ENCODE measurements around the gene ZNF575.
"Not testable (repeated sequence)": the region's sequence is repeated elsewhere in the genome, so short reads cannot be mapped to it uniquely, and the experiment has no call there.

ZNF575 gene

DNA sequence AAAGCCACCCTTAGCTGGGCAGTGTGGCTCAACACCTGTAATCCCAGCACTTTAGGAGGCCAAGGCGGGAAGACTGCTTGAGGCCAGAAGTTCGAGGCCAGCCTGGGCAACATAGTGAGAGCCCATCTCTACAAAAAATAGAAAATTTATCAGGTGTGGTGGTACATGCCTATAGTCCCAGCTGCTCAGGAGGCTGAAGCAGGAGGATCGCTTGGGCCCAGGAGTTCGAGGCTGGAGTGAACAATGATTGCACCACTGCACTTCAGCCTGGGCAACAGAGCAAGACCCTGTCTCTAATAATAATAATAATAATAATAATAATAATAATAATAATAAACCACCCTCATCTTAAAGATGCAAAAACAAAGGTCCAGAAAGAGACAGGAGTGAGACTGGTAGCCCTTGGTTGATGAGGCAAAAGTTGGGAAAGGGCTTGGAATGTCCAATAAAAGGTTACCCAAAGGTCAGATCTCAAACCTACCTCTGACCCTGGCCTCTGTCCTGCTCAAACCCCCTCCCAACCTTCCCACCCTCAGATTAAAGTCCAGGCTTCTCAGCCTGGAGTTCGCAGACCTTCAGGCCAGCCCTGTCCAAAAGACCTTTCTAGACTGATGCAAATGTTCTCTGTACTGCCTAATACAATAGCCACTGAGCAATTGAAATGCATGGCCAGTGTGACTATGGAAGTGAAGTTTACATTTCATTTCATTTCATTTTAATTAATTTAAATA, 9.1 kb downstream of the ZNF575 start:
- DNase-seq (ENCODE audit: low spot score) (no peak), FAIRE-seq (no peak)

DNA sequence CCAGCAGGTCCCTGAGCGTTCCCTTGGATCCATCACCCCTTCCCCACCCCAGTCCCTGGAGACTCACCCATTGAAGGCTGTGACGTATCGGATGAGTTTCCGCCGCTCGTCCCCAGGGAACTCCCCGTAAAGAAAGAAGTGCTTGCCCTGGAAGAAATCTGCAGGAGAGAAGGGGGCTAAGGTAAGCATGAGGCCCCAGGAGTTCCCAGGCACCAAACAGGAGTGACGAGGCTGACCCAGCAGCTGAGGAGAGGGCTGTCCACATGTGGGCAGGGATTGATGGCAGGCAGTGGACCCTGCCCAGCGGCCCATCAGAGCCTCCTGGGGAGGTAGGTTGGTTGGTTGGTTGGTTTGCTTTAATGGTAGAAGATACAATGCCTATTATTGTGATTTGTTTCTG, 11.1 kb downstream of the ZNF575 start:
- DNase-seq (ENCODE audit: low spot score) = no peak
- FAIRE-seq = no peak

DNA sequence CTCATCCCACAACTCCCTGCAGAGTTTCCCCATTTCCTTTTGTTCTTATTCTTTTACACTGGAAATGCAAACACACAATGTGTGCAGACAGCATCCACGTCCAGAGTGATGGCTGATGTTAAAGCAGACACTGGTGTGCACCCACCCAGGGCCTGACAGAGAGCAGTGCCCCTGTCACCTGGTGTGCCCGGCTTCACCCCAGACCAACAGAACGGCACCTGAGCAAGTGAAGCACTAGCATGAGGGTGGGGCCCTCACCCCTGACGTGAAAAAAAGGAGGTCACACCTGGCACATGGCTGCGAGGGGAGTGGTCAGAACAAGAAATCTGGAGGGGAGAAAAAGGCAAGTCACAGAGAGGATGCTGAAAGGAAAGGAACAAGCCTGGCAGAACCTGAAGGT, 12.3 kb downstream of the ZNF575 start:
- FAIRE-seq = no peak
- DNase-seq (ENCODE audit: low spot score) = no peak

DNA sequence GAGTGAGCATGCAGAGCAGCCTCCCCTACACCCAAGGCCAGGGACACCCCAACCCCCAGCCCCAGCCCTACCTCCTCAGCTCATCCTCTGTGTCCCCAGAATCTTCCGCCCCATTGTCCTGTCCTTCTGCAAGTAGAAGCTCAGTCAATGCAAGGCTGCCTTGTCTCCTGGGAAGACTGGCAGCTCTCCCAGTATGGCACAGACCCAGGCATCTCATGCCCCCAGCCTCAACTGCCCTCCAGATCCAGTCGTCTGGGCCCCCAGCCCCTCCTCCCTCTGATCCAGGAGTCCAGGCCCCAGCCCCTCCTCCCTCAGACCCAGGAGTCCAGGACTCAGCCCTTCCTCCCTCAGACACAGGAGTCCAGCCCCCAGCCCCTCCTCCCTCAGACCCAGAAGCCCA, 13.0 kb downstream of the ZNF575 start:
- FAIRE-seq = no peak

DNA sequence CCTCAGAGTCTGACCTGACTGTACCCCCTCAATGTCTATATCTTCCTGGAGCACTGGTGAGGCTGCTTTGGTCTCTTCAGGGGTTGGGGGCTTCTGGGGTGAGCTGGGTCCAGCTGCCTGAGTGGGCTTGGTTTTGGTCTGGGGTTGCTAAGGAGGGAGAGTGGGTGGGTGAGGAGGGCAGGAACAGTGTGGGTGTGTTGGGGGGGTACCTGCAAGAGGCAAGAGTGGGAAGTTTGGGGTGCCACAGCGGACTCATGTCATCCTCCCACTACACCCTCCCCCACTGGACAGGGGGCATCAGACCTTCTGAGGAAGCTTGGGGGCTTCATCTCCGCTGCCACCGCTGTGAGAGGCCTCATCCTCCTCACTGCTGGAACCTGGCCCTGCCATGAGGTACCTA, 13.6 kb downstream of the ZNF575 start:
- no peak for FAIRE-seq

More for the DNA sequence above, 13.0 kb downstream of the ZNF575 start:
- DNase-seq (ENCODE audit: low spot score) = no peak

DNA sequence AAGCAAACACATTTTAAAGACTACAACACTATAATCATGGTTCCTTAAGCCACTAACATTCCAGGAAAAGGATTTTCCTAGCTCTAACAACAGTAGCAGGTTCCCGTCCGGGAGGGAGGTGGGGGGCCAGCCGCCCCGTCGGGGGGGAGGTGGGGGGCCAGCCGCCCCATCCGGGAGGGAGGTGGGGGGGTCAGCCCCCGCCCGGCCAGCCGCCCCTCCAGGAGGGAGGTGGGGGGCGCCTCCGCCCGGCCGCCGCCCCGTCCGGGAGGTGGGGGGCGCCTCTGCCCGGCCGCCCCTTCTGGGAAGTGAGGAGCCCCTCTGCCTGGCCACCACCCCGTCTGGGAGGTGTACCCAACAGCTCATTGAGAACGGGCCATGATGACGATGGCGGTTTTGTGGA, 14.9 kb downstream of the ZNF575 start:
- not testable (repeated sequence) for DNase-seq (ENCODE audit: low spot score); FAIRE-seq

More for the DNA sequence above, 13.6 kb downstream of the ZNF575 start:
- no peak for DNase-seq (ENCODE audit: low spot score)

DNA sequence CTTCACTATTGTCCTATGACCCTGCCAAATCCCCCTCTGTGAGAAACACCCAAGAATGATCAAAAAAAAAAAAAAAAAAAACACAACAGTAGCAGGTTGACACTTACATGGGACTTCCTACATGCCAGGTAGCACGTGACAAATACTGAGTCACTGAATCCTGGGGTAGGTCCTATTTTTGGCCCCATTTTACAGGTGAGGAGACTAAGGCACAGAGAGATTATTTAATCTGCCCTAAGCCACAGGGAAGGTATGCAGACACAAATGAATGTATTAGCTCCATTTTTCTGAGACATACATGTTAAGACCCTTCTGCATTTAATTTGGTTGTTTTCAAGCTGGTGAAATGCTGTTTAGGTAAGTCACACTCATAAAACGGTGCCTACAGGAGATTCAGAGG, 15.7 kb downstream of the ZNF575 start:
- FAIRE-seq (no peak), DNase-seq (ENCODE audit: low spot score) (no peak)

DNA sequence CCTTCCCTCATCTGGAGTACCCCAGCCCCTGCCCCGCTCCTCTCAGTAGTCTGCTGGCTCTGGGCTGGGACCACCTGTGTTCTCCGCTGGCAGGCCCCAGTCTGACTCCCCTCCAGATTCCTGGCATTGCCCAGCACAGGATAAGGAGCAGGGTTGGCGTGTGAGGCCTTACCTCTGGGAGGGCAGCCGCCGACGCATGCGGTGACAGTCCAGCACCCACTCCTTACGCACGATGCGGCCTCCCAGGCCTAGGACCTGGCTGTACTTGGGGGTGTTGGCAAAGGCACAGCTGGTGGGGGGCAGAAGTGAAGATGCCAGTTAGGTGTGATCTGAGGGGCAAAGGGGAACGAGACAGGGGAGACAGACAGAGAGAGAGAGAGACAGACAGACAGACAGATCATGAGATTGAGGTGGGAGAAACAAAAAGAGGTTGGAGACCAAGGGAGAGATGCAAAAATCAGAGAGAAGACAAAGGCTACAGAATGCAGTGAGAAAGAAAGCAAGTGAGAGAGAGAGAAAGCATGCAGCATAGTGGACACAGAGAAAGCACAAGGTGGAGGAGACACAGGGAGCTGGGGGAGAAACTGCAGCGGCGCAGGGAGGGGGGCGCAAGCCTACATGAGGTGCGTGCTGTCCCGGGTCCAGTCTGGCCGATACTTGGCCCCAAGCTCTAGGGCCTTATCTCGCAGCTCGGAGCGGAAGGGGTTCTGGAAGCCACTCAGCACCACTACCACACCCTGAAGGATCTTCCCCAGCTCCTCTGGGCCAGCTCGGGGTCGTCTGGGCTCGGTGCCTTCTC, 18.6 kb downstream of the ZNF575 start:
- DNase-seq (ENCODE audit: low spot score) = no peak
- FAIRE-seq = no peak

DNA sequence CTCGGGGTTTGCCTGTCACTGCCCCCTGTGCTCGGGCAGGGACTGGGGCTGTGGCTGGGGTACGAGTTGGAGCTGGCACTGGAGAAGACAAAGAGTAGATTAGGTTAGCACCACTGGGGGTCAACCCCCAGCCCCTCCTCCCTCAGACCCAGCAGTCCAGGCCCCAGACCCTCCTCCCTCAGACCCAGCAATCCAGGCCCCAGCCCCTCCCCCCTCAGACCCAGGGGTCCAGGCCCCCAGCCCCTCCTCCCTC, 19.1 kb downstream of the ZNF575 start:
- FAIRE-seq (no peak), DNase-seq (ENCODE audit: low spot score) (no peak)

DNA sequence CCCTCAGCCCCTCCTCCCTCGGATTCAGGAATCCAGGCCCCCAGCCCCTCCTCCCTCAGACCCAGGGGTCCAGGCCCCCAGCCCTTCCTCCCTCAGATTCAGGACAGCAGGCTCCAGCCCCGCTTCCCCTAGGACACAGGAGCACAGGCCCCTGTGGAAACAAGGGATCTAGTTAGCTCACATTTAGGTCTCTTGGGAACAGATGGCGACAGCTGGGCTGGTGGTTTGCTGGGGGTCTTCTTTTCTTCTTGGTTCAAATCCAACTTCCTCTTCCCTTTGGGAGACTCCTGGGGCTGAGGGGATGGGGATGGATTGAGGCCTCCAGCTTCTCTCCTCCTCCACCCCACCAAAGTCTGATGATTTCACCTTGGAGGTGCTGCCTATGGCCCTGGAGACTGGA, 19.6 kb downstream of the ZNF575 start:
- no peak for DNase-seq (ENCODE audit: low spot score)
- no peak for FAIRE-seq

DNA sequence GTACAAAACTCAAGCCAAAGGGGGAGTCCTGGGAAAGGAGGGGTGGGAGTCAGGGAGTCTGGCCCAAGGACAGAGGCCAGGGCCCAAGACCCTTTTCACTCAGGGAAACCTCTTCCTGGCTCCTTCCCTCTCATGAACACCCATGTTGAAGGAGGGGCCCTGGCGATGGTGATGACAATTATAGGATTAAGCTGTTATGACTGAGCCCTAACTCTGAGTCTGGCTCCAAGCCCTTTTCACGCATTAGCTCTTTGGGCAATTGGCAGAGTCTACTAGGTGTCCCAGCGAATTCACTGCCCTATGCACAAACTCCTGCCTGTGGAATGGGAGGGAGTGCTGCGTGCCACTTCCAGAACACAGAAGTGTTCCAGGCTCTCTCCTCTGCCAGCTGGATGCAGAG, 20.7 kb downstream of the ZNF575 start:
- DNase-seq (ENCODE audit: low spot score) (no peak), FAIRE-seq (no peak)

DNA sequence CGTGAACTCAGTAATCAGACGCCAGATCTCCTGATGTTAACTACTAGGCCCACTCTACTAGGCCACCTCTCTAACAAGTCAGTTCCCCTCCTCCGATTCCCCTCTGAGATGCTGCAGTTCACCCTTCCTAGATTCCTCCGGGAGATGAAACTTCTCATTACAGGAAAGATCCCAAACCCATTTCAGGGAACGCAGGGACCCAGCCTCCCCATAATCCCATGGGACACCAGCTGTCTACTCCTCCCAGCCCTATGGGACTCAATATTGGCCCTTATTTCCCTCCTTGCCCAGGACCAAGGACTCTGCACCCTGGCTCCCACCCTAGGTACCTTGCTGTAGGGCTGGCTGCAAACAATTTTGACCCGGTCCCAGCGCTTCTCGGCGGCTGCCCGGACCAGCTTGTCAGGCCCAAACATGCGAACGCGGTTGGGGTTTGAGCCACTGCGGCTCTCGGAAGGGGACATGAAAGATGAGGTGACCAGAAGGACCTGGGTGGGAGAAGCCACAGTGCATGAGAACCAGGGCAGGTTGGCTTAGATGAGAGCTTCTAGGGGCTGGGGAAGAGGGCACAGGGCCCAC, 21.4 kb downstream of the ZNF575 start:
- FAIRE-seq (no peak), DNase-seq (ENCODE audit: low spot score) (no peak)

DNA sequence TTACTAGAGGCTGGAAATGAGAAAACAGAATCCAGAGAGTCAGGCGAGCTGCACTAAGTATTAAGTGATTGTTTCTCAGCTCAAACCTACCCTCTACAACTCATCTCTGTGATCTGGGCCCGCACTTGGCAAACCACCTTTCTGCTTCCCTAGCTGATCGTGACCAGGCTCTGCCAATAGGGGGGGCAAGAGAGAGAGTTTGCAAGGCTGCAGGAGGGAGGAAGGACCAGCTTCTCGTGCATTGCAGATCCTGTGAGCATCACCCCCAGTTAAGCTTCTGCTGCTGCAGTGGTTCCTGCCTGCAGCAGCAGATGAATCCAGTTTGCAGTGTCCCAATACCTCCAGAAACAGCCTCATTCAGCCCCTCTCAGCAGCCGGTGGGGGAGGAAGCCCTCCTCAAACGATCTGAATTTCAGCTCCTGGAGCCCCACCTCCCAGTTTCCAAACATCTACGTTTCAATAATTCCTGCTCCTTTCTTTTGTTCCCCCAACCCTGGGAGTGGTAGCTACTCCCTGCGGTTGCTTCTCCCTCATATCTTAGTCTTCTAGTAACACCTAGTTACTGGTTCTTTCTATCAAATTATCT, 22.3 kb downstream of the ZNF575 start:
- FAIRE-seq (no peak), DNase-seq (ENCODE audit: low spot score) (peak; percentile 72)

DNA sequence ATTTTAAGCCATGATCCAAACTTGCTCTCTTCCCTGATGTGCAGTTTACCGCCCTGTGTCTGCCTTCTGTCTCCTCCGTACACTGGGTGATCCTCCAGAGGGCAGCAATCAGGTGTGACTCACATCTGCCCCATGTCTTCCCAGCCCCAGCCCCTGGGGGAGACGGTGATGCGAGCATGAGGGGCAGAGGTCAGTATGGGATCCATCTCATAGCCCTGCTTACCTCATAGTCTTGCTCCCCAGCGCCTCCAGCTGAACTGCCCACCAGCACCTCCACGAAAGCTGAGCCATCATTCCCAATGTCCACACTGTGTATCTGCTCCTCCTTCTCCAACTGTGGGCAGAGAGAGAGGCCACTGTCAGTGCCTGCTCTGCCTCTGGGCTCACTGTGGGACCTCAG, 27.7 kb downstream of the ZNF575 start:
- FAIRE-seq (no peak), DNase-seq (ENCODE audit: low spot score) (peak; percentile 33)

DNA sequence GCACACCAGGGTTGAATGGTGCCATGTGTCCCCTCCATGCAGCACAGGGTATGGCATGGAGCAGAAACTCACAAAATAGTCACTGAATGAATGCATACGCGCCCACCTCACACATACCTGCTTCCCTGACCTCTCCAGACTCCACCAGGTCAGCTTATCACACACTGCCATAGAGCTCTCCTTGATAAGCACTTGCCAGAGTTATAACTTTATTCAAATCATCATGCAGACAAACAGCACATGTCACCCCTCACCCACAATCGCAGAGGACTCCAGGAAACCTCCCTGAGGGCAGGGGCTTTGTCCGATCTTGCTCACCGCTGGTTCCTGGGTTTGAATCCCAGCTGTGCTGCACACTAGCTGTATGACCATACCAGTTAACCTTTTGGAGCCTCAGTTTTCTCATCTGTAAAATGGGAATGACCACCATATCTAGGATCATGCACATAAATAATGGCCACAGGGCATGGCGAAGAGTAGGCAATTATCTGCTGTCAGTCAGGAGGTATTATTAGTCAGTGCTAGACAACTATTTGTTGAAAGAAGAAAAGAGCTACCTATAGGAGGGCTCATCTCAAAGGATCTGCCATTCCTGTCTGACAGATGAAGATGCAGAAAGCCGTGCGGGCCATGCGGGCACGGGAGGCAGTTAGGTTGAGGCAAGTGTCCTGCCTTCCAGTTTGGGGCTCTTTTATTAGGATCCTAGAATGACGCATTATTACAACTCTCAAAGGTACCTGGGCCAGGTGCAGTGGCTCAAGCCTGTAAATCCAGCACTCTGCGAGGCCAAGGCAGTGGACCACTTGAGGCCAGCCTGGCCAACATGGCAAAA, 28.4 kb downstream of the ZNF575 start:
- DNase-seq (ENCODE audit: low spot score) (no peak), FAIRE-seq (no peak)

DNA sequence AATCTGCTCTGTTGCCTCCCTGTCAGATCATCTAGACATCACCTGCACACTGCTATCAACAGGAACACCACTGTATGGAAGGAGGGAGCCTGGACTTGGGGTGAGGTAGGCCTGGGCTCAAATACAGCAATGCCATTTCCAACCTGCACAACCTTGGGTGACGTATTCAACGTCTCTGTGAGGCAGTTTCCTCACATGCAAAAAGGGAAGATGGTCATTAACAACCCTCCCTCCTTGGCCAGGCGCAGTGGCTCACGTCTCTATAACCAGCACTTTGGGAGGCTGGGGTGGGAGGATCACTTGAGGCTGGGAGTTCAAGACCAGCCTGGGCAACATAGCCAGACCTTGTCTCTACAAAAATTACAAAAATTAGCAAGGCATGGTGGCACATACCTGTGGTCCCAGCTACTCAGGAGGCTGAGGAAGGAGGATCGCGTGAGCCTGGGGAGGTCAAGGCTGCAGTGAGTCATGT, 29.3 kb downstream of the ZNF575 start:
- FAIRE-seq (no peak), DNase-seq (ENCODE audit: low spot score) (no peak)

DNA sequence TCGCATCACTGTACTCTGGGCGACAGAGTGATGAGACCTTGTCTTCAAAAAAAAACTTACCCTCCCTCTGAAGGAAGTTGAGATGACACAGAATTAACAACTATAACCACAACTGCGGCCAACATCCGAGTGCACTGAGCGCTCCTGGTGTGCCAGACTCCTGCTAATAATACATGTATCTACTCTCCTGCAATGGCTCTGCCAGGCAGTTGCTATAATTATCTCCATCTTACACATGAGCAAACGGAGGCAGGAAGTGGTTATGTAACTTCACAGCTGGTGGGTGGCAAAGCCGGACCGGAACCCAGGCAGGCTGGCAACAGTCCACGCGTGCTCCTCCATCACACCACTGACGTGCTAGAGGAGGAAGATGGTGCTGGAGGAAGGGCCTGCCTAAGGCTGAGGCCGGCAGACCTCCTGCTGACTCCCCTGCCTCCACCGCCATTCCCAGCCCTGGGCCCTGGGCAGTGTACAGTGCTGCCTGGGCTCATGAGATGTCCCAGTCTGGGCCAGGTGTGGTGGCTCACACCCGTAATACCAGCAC, 29.8 kb downstream of the ZNF575 start:
- DNase-seq (ENCODE audit: low spot score) = peak; percentile 78
- no peak for FAIRE-seq

DNA sequence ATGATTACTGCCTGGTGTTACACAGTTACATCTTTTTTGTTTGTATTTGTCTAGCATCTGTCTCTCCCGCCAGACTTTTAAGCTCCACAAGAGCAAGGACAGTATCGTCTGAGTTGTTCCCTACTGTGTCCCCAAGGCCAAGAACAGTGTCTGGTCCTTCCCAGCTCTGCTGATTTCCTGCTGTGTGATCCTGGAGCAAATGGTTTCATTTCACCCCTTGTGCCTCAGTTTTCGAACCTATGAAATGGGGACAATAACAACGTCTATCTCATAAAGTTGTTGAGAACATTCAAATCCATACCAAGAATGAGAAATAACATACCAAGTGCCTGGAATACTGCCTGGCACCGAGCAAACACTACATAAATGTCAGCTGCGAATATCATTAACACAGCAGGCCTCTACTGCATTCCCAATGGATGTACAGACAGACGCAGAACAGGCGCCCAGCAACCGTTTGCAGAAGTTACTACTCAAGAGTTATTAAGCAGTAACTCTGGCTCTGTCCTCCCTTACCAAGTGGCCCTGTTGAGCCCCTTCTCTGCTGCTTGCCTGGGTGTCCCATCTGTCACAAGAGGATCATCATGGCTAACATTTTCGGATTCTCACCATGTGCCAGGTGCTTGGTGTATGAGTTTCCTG, 30.9 kb downstream of the ZNF575 start:
- no peak for FAIRE-seq
- no peak for DNase-seq (ENCODE audit: low spot score)

DNA sequence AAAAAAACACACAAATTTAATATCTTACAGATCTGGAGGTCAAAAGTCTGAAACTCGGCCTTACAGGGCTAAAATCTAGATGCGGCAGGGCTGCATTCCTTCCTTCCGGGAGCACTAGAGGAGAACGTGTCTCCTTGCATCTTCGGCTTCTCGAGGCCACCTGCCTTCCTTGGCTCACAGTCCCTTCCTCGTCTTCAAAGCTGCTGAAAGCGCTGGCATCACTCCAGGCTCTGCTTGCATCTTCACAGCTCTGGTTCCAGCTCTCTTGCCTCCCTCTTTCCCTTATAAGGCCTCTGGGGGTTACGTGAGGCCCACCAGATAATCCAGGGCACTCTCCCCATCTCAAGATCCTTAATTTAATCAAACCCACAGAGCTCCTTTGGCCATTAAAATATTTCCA, 31.8 kb downstream of the ZNF575 start:
- FAIRE-seq = no peak
- no peak for DNase-seq (ENCODE audit: low spot score)

DNA sequence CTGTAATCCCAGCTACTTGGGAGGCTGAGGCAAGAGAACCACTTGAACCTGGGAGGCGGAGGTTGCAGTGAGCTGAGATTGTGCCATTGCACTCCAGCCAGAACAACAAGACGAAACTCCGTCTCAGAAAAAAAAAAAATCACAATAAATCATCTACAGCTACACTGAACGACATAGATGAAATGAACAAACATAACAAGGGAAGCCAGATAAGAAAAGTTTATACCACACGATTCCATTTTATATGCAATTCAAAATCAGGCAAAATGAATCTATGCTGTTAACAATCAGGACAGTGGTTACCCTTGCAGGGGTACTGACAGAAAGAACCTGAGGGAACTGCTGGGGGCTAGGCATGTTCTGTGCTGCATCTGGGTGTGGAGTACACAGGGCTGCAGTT, 36.7 kb downstream of the ZNF575 start:
- DNase-seq (ENCODE audit: low spot score) = no peak
- FAIRE-seq = no peak

Data from urothelium cell line (cell line).